Smooth muscle cell (in vitro differentiated cells): Measurements from ENCODE around the gene GRAMD2B. TPM values are rescaled to one million over a fixed set of nuclear protein-coding genes. Genes with fewer than 3 reads are reported as not detected.

Experiments used
- DNase-seq: peaks from one replicate; lab custom pipeline; 2025; ENCODE audit not compliant: unreplicated experiment; lab: John Stamatoyannopoulos, UW
- H2AFZ ChIP-seq: fragments of 200-600 bp; sonication (generic); 2 replicates; pipeline ENCODE4 v1.6.0; 2016; ENCODE audit warnings: antibody characterized with exemption, low read depth, mild to moderate bottlenecking
- H3F3A ChIP-seq: fragments of 200-600 bp; sonication (generic); 2 replicates; pipeline ENCODE4 v1.6.0; 2017; ENCODE audit warnings: antibody characterized with exemption, low read depth
- H3K27ac ChIP-seq: fragments of 200-600 bp; sonication (generic); 2 replicates; pipeline ENCODE4 v1.5.1; 2016; ENCODE audit warnings: low read depth, mild to moderate bottlenecking
- H3K27me3 ChIP-seq: fragments of 200-600 bp; sonication (generic); 2 replicates; pipeline ENCODE4 v1.6.1; 2016; ENCODE audit warnings: low read depth, mild to moderate bottlenecking
- H3K36me3 ChIP-seq: fragments of 200-600 bp; sonication (generic); 2 replicates; pipeline ENCODE4 v1.5.1; 2016; ENCODE audit warnings: low read depth
- H3K4me1 ChIP-seq: fragments of 200-600 bp; sonication (generic); 2 replicates; pipeline ENCODE4 v1.5.1; 2016; ENCODE audit warnings: low read depth
- H3K4me2 ChIP-seq: fragments of 200-600 bp; sonication (generic); 2 replicates; pipeline ENCODE4 v1.6.0; 2016; ENCODE audit warnings: mild to moderate bottlenecking
- H3K4me3 ChIP-seq: fragments of 200-600 bp; sonication (generic); 2 replicates; pipeline ENCODE4 v1.5.1; 2016; ENCODE audit warnings: mild to moderate bottlenecking
- H3K79me2 ChIP-seq: fragments of 200-600 bp; sonication (generic); 2 replicates; pipeline ENCODE4 v1.6.0; 2016; ENCODE audit warnings: low read depth, mild to moderate bottlenecking
- H3K9ac ChIP-seq: fragments of 200-600 bp; sonication (generic); 2 replicates; pipeline ENCODE4 v1.6.0; 2016; ENCODE audit warnings: low read depth
- H3K9me3 ChIP-seq: fragments of 200-600 bp; sonication (generic); replicated peaks from 2 replicates; pipeline ENCODE4 v1.5.1; 2016; ENCODE audit warnings: low read depth
- H4K20me1 ChIP-seq: fragments of 200-600 bp; sonication (generic); 2 replicates; pipeline ENCODE4 v1.6.0; 2016; ENCODE audit warnings: low read depth
- WGBS: methylation state at CpG from one replicate; pipeline ENCODE4 v1.1.7; 2016; ENCODE audit warnings: low lambda C conversion rate; 5-methylcytosine and 5-hydroxymethylcytosine counted together
- polyA plus RNA-seq: library from polyadenylated mRNA; unstranded; fragments of >200 nt; fragmentation: Nextera tagmentation; extraction: Ambion mirVana; gene quantifications from 2 replicates; pipeline ENCODE4 v1.2.1, GENCODE V29; 2016
- total RNA-seq: library from RNA; depleted of rRNA; stranded (reverse); fragments of >200 nt; gene quantifications from 2 replicates; pipeline ENCODE4 v1.2.3, GENCODE V29; 2014
- TF ChIP-seq, protein P1 (sequence below): fragments of 200-600 bp; sonication (generic); IDR thresholded peaks from 2 replicates; pipeline ENCODE4 v1.5.1; 2017; ENCODE audit warnings: borderline replicate concordance, mild to moderate bottlenecking, antibody characterized with exemption; ENCODE audit not compliant: insufficient read depth, poor library complexity, severe bottlenecking

The GRAMD2B gene
- total and polyA plus RNA-seq, 2 experiments from 2014 or later: 8.7 to 27.3 TPM

- H2AFZ ChIP-seq: no peak overlapping the region
- 78% methylated on average over 8 of the region's 8 CpGs for WGBS
- no peaks in the 10 kb centered on the region for H3K9me3 ChIP-seq
- H3F3A ChIP-seq: no peaks in the 10 kb centered on the region
- H3K4me1 ChIP-seq: peaks cover 28% of the 10 kb centered on the region
- no peaks in the 10 kb centered on the region for H4K20me1 ChIP-seq
- H3K79me2 ChIP-seq: no peaks in the 10 kb centered on the region
- H3K4me2 ChIP-seq: no peak overlapping the region
- H3K9ac ChIP-seq: no peak overlapping the region
- H3K27ac ChIP-seq: no peak overlapping the region
- no peak for DNase-seq
- no peaks in the 10 kb centered on the region for H3K27me3 ChIP-seq
- H3K4me3 ChIP-seq: no peak overlapping the region
- TF ChIP-seq, protein P1, sequence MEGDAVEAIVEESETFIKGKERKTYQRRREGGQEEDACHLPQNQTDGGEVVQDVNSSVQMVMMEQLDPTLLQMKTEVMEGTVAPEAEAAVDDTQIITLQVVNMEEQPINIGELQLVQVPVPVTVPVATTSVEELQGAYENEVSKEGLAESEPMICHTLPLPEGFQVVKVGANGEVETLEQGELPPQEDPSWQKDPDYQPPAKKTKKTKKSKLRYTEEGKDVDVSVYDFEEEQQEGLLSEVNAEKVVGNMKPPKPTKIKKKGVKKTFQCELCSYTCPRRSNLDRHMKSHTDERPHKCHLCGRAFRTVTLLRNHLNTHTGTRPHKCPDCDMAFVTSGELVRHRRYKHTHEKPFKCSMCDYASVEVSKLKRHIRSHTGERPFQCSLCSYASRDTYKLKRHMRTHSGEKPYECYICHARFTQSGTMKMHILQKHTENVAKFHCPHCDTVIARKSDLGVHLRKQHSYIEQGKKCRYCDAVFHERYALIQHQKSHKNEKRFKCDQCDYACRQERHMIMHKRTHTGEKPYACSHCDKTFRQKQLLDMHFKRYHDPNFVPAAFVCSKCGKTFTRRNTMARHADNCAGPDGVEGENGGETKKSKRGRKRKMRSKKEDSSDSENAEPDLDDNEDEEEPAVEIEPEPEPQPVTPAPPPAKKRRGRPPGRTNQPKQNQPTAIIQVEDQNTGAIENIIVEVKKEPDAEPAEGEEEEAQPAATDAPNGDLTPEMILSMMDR: no peak
- no peaks in the 10 kb centered on the region for H3K36me3 ChIP-seq
Measured at GRCh38 chr5:126492939-126493338, 69.7 kb downstream of the GRAMD2B start.

DNA sequence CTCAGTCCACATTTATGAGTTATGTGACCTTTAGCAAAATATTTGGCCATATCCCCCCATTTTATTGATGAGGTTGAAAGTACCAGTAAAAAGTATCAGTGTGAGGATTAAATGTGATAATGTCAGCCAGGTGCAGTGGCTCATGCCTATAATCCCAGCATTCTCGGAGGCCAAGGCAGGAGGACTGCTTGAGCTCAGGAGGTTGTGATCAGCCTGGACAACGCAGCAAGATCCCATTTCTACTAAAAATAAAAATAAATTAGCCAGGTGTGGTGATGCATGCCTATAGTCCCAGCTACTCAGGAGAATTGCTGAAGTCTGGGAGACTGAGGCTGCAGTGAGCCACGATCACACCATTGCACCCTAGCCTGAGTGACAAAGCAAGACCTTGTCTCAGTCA is 71.2 kb downstream of the GRAMD2B start:
- no peaks in the 10 kb centered on the region for H3K79me2 ChIP-seq
- H3K9ac ChIP-seq: no peak overlapping the region
- DNase-seq: no peak
- H4K20me1 ChIP-seq: no peaks in the 10 kb centered on the region
- H3F3A ChIP-seq: no peaks in the 10 kb centered on the region
- 97% methylated on average over 3 of the region's 3 CpGs for WGBS
- TF ChIP-seq, protein P1: no peak
- H3K27ac ChIP-seq: no peak overlapping the region
- H3K36me3 ChIP-seq: no peaks in the 10 kb centered on the region
- H3K9me3 ChIP-seq: no peaks in the 10 kb centered on the region
- H3K4me3 ChIP-seq: no peak overlapping the region
- H3K27me3 ChIP-seq: no peaks in the 10 kb centered on the region
- H3K4me1 ChIP-seq: peaks cover 14% of the 10 kb centered on the region
- no peak overlapping the region for H3K4me2 ChIP-seq
- no peak overlapping the region for H2AFZ ChIP-seq

- no peaks in the 10 kb centered on the region for H3K4me1 ChIP-seq
- 96% methylated on average over 5 of the region's 5 CpGs for WGBS
- no peak overlapping the region for H3K4me2 ChIP-seq
- H3K36me3 ChIP-seq: no peaks in the 10 kb centered on the region
- no peaks in the 10 kb centered on the region for H3F3A ChIP-seq
- H3K27me3 ChIP-seq: no peaks in the 10 kb centered on the region
- H3K4me3 ChIP-seq: no peak overlapping the region
- no peaks in the 10 kb centered on the region for H3K9me3 ChIP-seq
- no peaks in the 10 kb centered on the region for H4K20me1 ChIP-seq
- H3K27ac ChIP-seq: no peak overlapping the region
- H2AFZ ChIP-seq: no peak overlapping the region
- no peaks in the 10 kb centered on the region for H3K79me2 ChIP-seq
- no peak for DNase-seq
- H3K9ac ChIP-seq: no peak overlapping the region
- TF ChIP-seq, protein P1: no peak
Measured at GRCh38 chr5:126497506-126497905, 74.3 kb downstream of the GRAMD2B start.

GRCh38 chr5:126499278-126499677 is 76.1 kb downstream of the GRAMD2B start:
- WGBS: 90% methylated on average over 2 of the region's 2 CpGs
- Histone ChIP-seq H4K20me1 (no peaks in the 10 kb centered on the region), H3K79me2 (no peaks in the 10 kb centered on the region), H3K4me1 (no peaks in the 10 kb centered on the region), H3K9ac (no peak overlapping the region), H3K4me2 (no peak overlapping the region), H2AFZ (no peak overlapping the region), H3F3A (no peaks in the 10 kb centered on the region), H3K27ac (no peak overlapping the region), H3K4me3 (no peak overlapping the region), H3K27me3 (no peaks in the 10 kb centered on the region), H3K36me3 (no peaks in the 10 kb centered on the region), H3K9me3 (no peaks in the 10 kb centered on the region)
- TF ChIP-seq, protein P1: no peak
- DNase-seq: no peak
